Right cardiac atrium (tissue), 5 donors: ENCODE data around the gene ENPP1. TPM values are rescaled to one million over a fixed set of nuclear protein-coding genes. Genes with fewer than 3 reads are reported as not detected.
A peak's percentile ranks its signal among the peaks of the same experiment; 100 is the strongest.
"Not testable (repeated sequence)": the region's sequence is repeated elsewhere in the genome, so short reads cannot be mapped to it uniquely, and the experiment has no call there.

Experiments used
- ATAC-seq, 2 donors: fragments of 200-7000 bp; cut with Tn5 transposase; one replicate each; pipeline versions ENCODE4 v1.8.0 to v1.9.1; 2020; ENCODE audit warnings: moderate library complexity in 2 of 2, mild to moderate bottlenecking in 1 of 2
- DNase-seq, 3 donors: peaks; one replicate each; pipeline ENCODE4 v3.0.0-alpha.2; 2020
- H3K27ac ChIP-seq: one replicate; pipeline ENCODE4 v1.5.1; 2013; ENCODE audit warnings: mild to moderate bottlenecking, low read length, control low read depth, moderate library complexity
- H3K27me3 ChIP-seq: one replicate; pipeline ENCODE4 v1.6.1; 2013; ENCODE audit not compliant: control insufficient read depth, insufficient read depth
- H3K4me1 ChIP-seq: one replicate; pipeline ENCODE4 v1.6.1; 2013; ENCODE audit warnings: low read length; ENCODE audit not compliant: control insufficient read depth, insufficient read depth
- H3K4me3 ChIP-seq: one replicate; pipeline ENCODE4 v1.5.1; 2013; ENCODE audit warnings: low read length, control low read depth
- H3K9me3 ChIP-seq: one replicate; pipeline ENCODE4 v1.6.1; 2013; ENCODE audit warnings: low read length; ENCODE audit not compliant: control insufficient read depth
- WGBS: extraction: QIAGEN DNeasy Blood & Tissue Kit; methylation state at CpG from one replicate; pipeline ENCODE4 v1.1.7; 2013; 5-methylcytosine and 5-hydroxymethylcytosine counted together
- intact Hi-C, 4 donors: fragments of 100-400 bp; cut with DNase I; formaldehyde crosslinking; loops; one replicate each; pipeline versions ENCODE4 v1.11.0 to v1.14.0; 2022 to 2023
- polyA plus RNA-seq: library from polyadenylated mRNA; stranded (reverse); fragments of 200-250 nt; gene quantifications from one replicate; pipeline ENCODE4 v1.2.3, GENCODE V29; 2013
- total RNA-seq, 4 donors: library from RNA; stranded (reverse); fragmentation: NEBNext Ultra II Directional; extraction: Animal tissue kit (Norgen Biotek cat#: 25700); gene quantifications; one replicate each; pipeline ENCODE4 v1.2.1, GENCODE V29; 2021
- donor health status: healthy with polysubstance abuse.
- donor health status: DM: no; HTN: yes; CAD: no.
- donor health status: DM: no; HTN: no; CAD: no.
- donor health status: DM: no; HTN: yes; CAD: no; lungs with severe emphysema.
- donor health status: DM: yes; HTN: yes; CAD: no.

The ENPP1 gene
- total and polyA plus RNA-seq, 5 donors = 1.2 to 4.5 (median 2.7) TPM

GRCh38 chr6:131849799-131850198, 42.0 kb downstream of the ENPP1 start:
- 90% methylated on average over 6 of the region's 6 CpGs for WGBS
- intact Hi-C loops = no loop called here
- ATAC-seq = no peak

GRCh38 chr6:131851049-131851769, 43.4 kb downstream of the ENPP1 start:
- H3K9me3 ChIP-seq = no peaks in the 10 kb centered on the region
- no peaks in the 10 kb centered on the region for H3K4me1 ChIP-seq
- ATAC-seq (peak; percentile 45 to 63), DNase-seq (no peak)
- no peak overlapping the region for H3K4me3 ChIP-seq
- no peaks in the 10 kb centered on the region for H3K27me3 ChIP-seq
- WGBS = 64% methylated on average over 8 of the region's 8 CpGs
- intact Hi-C loops = no loop called here
- no peak overlapping the region for H3K27ac ChIP-seq

More at GRCh38 chr6:131849799-131850198, 42.0 kb downstream of the ENPP1 start:
- Histone ChIP-seq H3K4me1 (no peaks in the 10 kb centered on the region), H3K9me3 (no peaks in the 10 kb centered on the region), H3K27ac (no peak overlapping the region), H3K27me3 (no peaks in the 10 kb centered on the region), H3K4me3 (no peak overlapping the region)
- no peak for DNase-seq

GRCh38 chr6:131852200-131852599, 44.4 kb downstream of the ENPP1 start:
- H3K27me3 ChIP-seq = no peaks in the 10 kb centered on the region
- DNase-seq = no peak
- intact Hi-C loops = no loop called here
- ATAC-seq = no peak
- no peak overlapping the region for H3K4me3 ChIP-seq
- H3K27ac ChIP-seq = no peak overlapping the region
- no peaks in the 10 kb centered on the region for H3K4me1 ChIP-seq
- no peaks in the 10 kb centered on the region for H3K9me3 ChIP-seq

GRCh38 chr6:131854803-131855202, 47.0 kb downstream of the ENPP1 start:
- ATAC-seq = peak in 1 of 2 donors; percentile 75
- WGBS = 81% methylated on average over 2 of the region's 2 CpGs
- intact Hi-C loops = no loop called here

GRCh38 chr6:131858765-131859415, 51.1 kb downstream of the ENPP1 start:
- Histone ChIP-seq H3K27me3 (no peaks in the 10 kb centered on the region), H3K9me3 (no peaks in the 10 kb centered on the region), H3K27ac (no peak overlapping the region), H3K4me3 (no peak overlapping the region), H3K4me1 (no peaks in the 10 kb centered on the region)
- ATAC-seq (no peak), DNase-seq (no peak)
- intact Hi-C loops = no loop called here
- 51% methylated on average over 2 of the region's 2 CpGs for WGBS

More at GRCh38 chr6:131854803-131855202, 47.0 kb downstream of the ENPP1 start:
- Histone ChIP-seq H3K27me3 (no peaks in the 10 kb centered on the region), H3K4me3 (no peak overlapping the region), H3K9me3 (no peaks in the 10 kb centered on the region), H3K27ac (no peak overlapping the region), H3K4me1 (no peaks in the 10 kb centered on the region)
- no peak for DNase-seq

GRCh38 chr6:131859658-131860057, 51.8 kb downstream of the ENPP1 start:
- H3K4me1 ChIP-seq, H3K27ac ChIP-seq, intact Hi-C loops, DNase-seq, H3K27me3 ChIP-seq, ATAC-seq, H3K4me3 ChIP-seq, H3K9me3 ChIP-seq: not testable (repeated sequence)
- 86% methylated on average over 5 of the region's 5 CpGs for WGBS

GRCh38 chr6:131861381-131861780, 53.6 kb downstream of the ENPP1 start:
- 86% methylated on average over 1 of the region's 1 CpG for WGBS
- intact Hi-C loops = no loop called here
- no peak for ATAC-seq

GRCh38 chr6:131862476-131862875, 54.7 kb downstream of the ENPP1 start:
- 82% methylated on average over 5 of the region's 5 CpGs for WGBS
- H3K9me3 ChIP-seq = no peaks in the 10 kb centered on the region
- H3K4me1 ChIP-seq = no peaks in the 10 kb centered on the region
- no peaks in the 10 kb centered on the region for H3K27me3 ChIP-seq
- ATAC-seq (no peak), DNase-seq (no peak)
- intact Hi-C loops = no loop called here
- H3K27ac ChIP-seq = no peak overlapping the region
- H3K4me3 ChIP-seq = no peak overlapping the region

More at GRCh38 chr6:131861381-131861780, 53.6 kb downstream of the ENPP1 start:
- DNase-seq = no peak
- H3K27ac ChIP-seq = no peak overlapping the region
- no peaks in the 10 kb centered on the region for H3K4me1 ChIP-seq
- no peak overlapping the region for H3K4me3 ChIP-seq
- H3K27me3 ChIP-seq = no peaks in the 10 kb centered on the region
- no peaks in the 10 kb centered on the region for H3K9me3 ChIP-seq

GRCh38 chr6:131867744-131868143, 59.9 kb downstream of the ENPP1 start:
- Histone ChIP-seq H3K4me1 (no peaks in the 10 kb centered on the region), H3K27ac (no peak overlapping the region), H3K4me3 (no peak overlapping the region), H3K27me3 (no peaks in the 10 kb centered on the region), H3K9me3 (no peaks in the 10 kb centered on the region)
- intact Hi-C loops = no loop called here
- WGBS = 46% methylated on average over 1 of the region's 1 CpG
- ATAC-seq (no peak), DNase-seq (no peak)

GRCh38 chr6:131868836-131869235, 61.0 kb downstream of the ENPP1 start:
- ATAC-seq (no peak), DNase-seq (no peak)
- no peak overlapping the region for H3K27ac ChIP-seq
- no peaks in the 10 kb centered on the region for H3K4me1 ChIP-seq
- WGBS = 86% methylated on average over 3 of the region's 3 CpGs
- H3K27me3 ChIP-seq = no peaks in the 10 kb centered on the region
- H3K9me3 ChIP-seq = no peaks in the 10 kb centered on the region
- H3K4me3 ChIP-seq = no peak overlapping the region
- intact Hi-C loops = no loop called here

- Histone ChIP-seq H3K27ac (no peak overlapping the region), H3K4me3 (no peak overlapping the region), H3K27me3 (no peaks in the 10 kb centered on the region), H3K4me1 (no peaks in the 10 kb centered on the region), H3K9me3 (no peaks in the 10 kb centered on the region)
- no peak for DNase-seq
- WGBS = 45% methylated on average over 1 of the region's 1 CpG
- no peak for ATAC-seq
- intact Hi-C loops = no loop called here
These were observed 67.8 kb downstream of the ENPP1 start for GRCh38 chr6:131875647-131876046.
